Measurements from ENCODE around the gene EP300. TPM values are rescaled to one million over a fixed set of nuclear protein-coding genes. Genes with fewer than 3 reads are reported as not detected.
"Not testable (repeated sequence)": the region's sequence is repeated elsewhere in the genome, so short reads cannot be mapped to it uniquely, and the experiment has no call there.

The EP300 gene
- total RNA-seq = 10 to 100 TPM; 43.7 to 52.0 (median 51.4) TPM

- Mint-ChIP-seq H3K36me3 (ENCODE audit: insufficient read depth) (peaks cover 9% of the 10 kb centered on the region), H3K4me3 (peak within 1 kb of the TSS; percentile 98), H3K27me3 (ENCODE audit: low read depth) (no peaks in the 10 kb centered on the region), H3K4me1 (ENCODE audit: low read depth) (peaks cover 37% of the 10 kb centered on the region), H3K9me3 (no peaks in the 10 kb centered on the region)
- ATAC-seq = peak; percentile 44 to 51
- peak; percentile 82 for DNase-seq
Observed at GRCh38 chr22:41092023-41092817, at the start of gene EP300. TSS of gene EP300 (plus strand) at chr22:41092592. CDS start at chr22:41093005, 413 bp downstream.

- DNase-seq = no peak
Observed at GRCh38 chr22:41043722-41044121, 48.7 kb upstream of the EP300 start.

GRCh38 chr22:41045575-41045974 is 46.8 kb upstream of the EP300 start:
- not testable (repeated sequence) for ATAC-seq; DNase-seq; H3K36me3 Mint-ChIP-seq (ENCODE audit: insufficient read depth); H3K9me3 Mint-ChIP-seq; H3K4me1 Mint-ChIP-seq (ENCODE audit: low read depth); H3K4me3 Mint-ChIP-seq; H3K27me3 Mint-ChIP-seq (ENCODE audit: low read depth)

More at GRCh38 chr22:41043722-41044121, 48.7 kb upstream of the EP300 start:
- H3K27me3 Mint-ChIP-seq (ENCODE audit: low read depth) = no peaks in the 10 kb centered on the region
- no peak for ATAC-seq
- H3K4me3 Mint-ChIP-seq = no peak overlapping the region
- no peaks in the 10 kb centered on the region for H3K9me3 Mint-ChIP-seq
- no peaks in the 10 kb centered on the region for H3K4me1 Mint-ChIP-seq (ENCODE audit: low read depth)
- no peaks in the 10 kb centered on the region for H3K36me3 Mint-ChIP-seq (ENCODE audit: insufficient read depth)

- Mint-ChIP-seq H3K9me3 (no peaks in the 10 kb centered on the region), H3K4me3 (no peak overlapping the region), H3K27me3 (ENCODE audit: low read depth) (no peaks in the 10 kb centered on the region), H3K36me3 (ENCODE audit: insufficient read depth) (no peaks in the 10 kb centered on the region), H3K4me1 (ENCODE audit: low read depth) (no peaks in the 10 kb centered on the region)
- ATAC-seq = no peak
- DNase-seq = no peak
Observed at GRCh38 chr22:41047801-41048211, 44.6 kb upstream of the EP300 start.

- not testable (repeated sequence) for ATAC-seq; H3K4me3 Mint-ChIP-seq; H3K4me1 Mint-ChIP-seq (ENCODE audit: low read depth)
Observed at GRCh38 chr22:41048345-41048744, 44.0 kb upstream of the EP300 start.

GRCh38 chr22:41048791-41049717 is 43.3 kb upstream of the EP300 start:
- peaks cover 2% of the 10 kb centered on the region for H3K4me1 Mint-ChIP-seq (ENCODE audit: low read depth)
- H3K9me3 Mint-ChIP-seq = no peaks in the 10 kb centered on the region
- H3K27me3 Mint-ChIP-seq (ENCODE audit: low read depth) = no peaks in the 10 kb centered on the region
- DNase-seq = no peak
- no peaks in the 10 kb centered on the region for H3K36me3 Mint-ChIP-seq (ENCODE audit: insufficient read depth)
- H3K4me3 Mint-ChIP-seq = no peak overlapping the region
- no peak for ATAC-seq

More at GRCh38 chr22:41048345-41048744, 44.0 kb upstream of the EP300 start:
- H3K9me3 Mint-ChIP-seq; H3K27me3 Mint-ChIP-seq (ENCODE audit: low read depth); H3K36me3 Mint-ChIP-seq (ENCODE audit: insufficient read depth); DNase-seq: not testable (repeated sequence)

GRCh38 chr22:41049795-41050194 is 42.6 kb upstream of the EP300 start:
- H3K4me3 Mint-ChIP-seq; DNase-seq; H3K36me3 Mint-ChIP-seq (ENCODE audit: insufficient read depth); H3K9me3 Mint-ChIP-seq; ATAC-seq; H3K4me1 Mint-ChIP-seq (ENCODE audit: low read depth); H3K27me3 Mint-ChIP-seq (ENCODE audit: low read depth): not testable (repeated sequence)

GRCh38 chr22:41050883-41051282 is 41.5 kb upstream of the EP300 start:
- H3K9me3 Mint-ChIP-seq = no peaks in the 10 kb centered on the region
- H3K36me3 Mint-ChIP-seq (ENCODE audit: insufficient read depth) = no peaks in the 10 kb centered on the region
- no peaks in the 10 kb centered on the region for H3K27me3 Mint-ChIP-seq (ENCODE audit: low read depth)
- H3K4me1 Mint-ChIP-seq (ENCODE audit: low read depth) = peaks cover 2% of the 10 kb centered on the region
- ATAC-seq (no peak), DNase-seq (no peak)
- no peak overlapping the region for H3K4me3 Mint-ChIP-seq

GRCh38 chr22:41052661-41053490 is 39.5 kb upstream of the EP300 start:
- no peak overlapping the region for H3K4me3 Mint-ChIP-seq
- no peaks in the 10 kb centered on the region for H3K27me3 Mint-ChIP-seq (ENCODE audit: low read depth)
- no peaks in the 10 kb centered on the region for H3K36me3 Mint-ChIP-seq (ENCODE audit: insufficient read depth)
- no peaks in the 10 kb centered on the region for H3K9me3 Mint-ChIP-seq
- H3K4me1 Mint-ChIP-seq (ENCODE audit: low read depth) = peaks cover 2% of the 10 kb centered on the region
- DNase-seq = no peak
- no peak for ATAC-seq

- Mint-ChIP-seq H3K9me3 (no peaks in the 10 kb centered on the region), H3K27me3 (ENCODE audit: low read depth) (no peaks in the 10 kb centered on the region), H3K36me3 (ENCODE audit: insufficient read depth) (no peaks in the 10 kb centered on the region), H3K4me3 (no peak overlapping the region), H3K4me1 (ENCODE audit: low read depth) (peaks cover 2% of the 10 kb centered on the region)
- no peak for DNase-seq
- ATAC-seq = no peak
Observed at GRCh38 chr22:41057076-41057475, 35.3 kb upstream of the EP300 start.

GRCh38 chr22:41062146-41062545 is 30.2 kb upstream of the EP300 start:
- DNase-seq (no peak), ATAC-seq (no peak)
- Mint-ChIP-seq H3K4me3 (no peak overlapping the region), H3K27me3 (ENCODE audit: low read depth) (no peaks in the 10 kb centered on the region), H3K4me1 (ENCODE audit: low read depth) (no peaks in the 10 kb centered on the region), H3K9me3 (no peaks in the 10 kb centered on the region), H3K36me3 (ENCODE audit: insufficient read depth) (no peaks in the 10 kb centered on the region)

GRCh38 chr22:41064326-41064725 is 28.1 kb upstream of the EP300 start:
- ATAC-seq; H3K9me3 Mint-ChIP-seq; H3K27me3 Mint-ChIP-seq (ENCODE audit: low read depth); H3K4me1 Mint-ChIP-seq (ENCODE audit: low read depth); H3K4me3 Mint-ChIP-seq; H3K36me3 Mint-ChIP-seq (ENCODE audit: insufficient read depth); DNase-seq: not testable (repeated sequence)

- H3K36me3 Mint-ChIP-seq (ENCODE audit: insufficient read depth); H3K4me1 Mint-ChIP-seq (ENCODE audit: low read depth); H3K4me3 Mint-ChIP-seq: not testable (repeated sequence)
Observed at GRCh38 chr22:41066341-41066740, 26.1 kb upstream of the EP300 start.

GRCh38 chr22:41067968-41068367 is 24.4 kb upstream of the EP300 start:
- H3K9me3 Mint-ChIP-seq; ATAC-seq; DNase-seq; H3K36me3 Mint-ChIP-seq (ENCODE audit: insufficient read depth); H3K27me3 Mint-ChIP-seq (ENCODE audit: low read depth); H3K4me1 Mint-ChIP-seq (ENCODE audit: low read depth); H3K4me3 Mint-ChIP-seq: not testable (repeated sequence)

More at GRCh38 chr22:41066341-41066740, 26.1 kb upstream of the EP300 start:
- not testable (repeated sequence) for H3K27me3 Mint-ChIP-seq (ENCODE audit: low read depth); ATAC-seq; H3K9me3 Mint-ChIP-seq; DNase-seq

Measured in activated T-cell treated with anti-CD3 and anti-CD28 coated beads, Interleukin-2, amount 50 U/mL, for 4 hours (primary cell).